ENCODE results near the gene NEUROD6. TPM values are rescaled to one million over a fixed set of nuclear protein-coding genes. Genes with fewer than 3 reads are reported as not detected.

The NEUROD6 gene
- not detected for total RNA-seq

- Histone ChIP-seq H3K9me3 (ENCODE audit: control insufficient read depth in 3 of 3, low read length in 3 of 3) (no peaks in the 10 kb centered on the region), H3K9ac (ENCODE audit: low read depth in 1 of 3, low read length in 3 of 3) (no peak within 1 kb of the TSS), H3K4me3 (ENCODE audit: low read length in 3 of 3) (no peak within 1 kb of the TSS), H3K36me3 (ENCODE audit: control insufficient read depth in 3 of 3, insufficient read depth in 3 of 3, low read length in 3 of 3) (no peaks in the 10 kb centered on the region), H3K4me1 (ENCODE audit: control insufficient read depth in 3 of 3, insufficient read depth in 3 of 3, low read length in 3 of 3) (peaks cover 0 to 5% (median 2%) of the 10 kb centered on the region in 3 donors), H3K27me3 (ENCODE audit: control insufficient read depth in 3 of 3, insufficient read depth in 3 of 3, low read length in 3 of 3) (peaks cover 18 to 28% (median 26%) of the 10 kb centered on the region in 3 donors), H3K27ac (ENCODE audit: low read depth, low read length) (no peak within 1 kb of the TSS)
These were observed at the start of gene NEUROD6 for GRCh38 chr7:31340603-31341002. NEUROD6 (minus strand) TSS chr7:31340726; CDS start chr7:31339268, 1,458 bp downstream.

- Histone ChIP-seq H3K9me3 (ENCODE audit: control insufficient read depth in 3 of 3, low read length in 3 of 3) (no peaks in the 10 kb centered on the region), H3K4me3 (ENCODE audit: low read length in 3 of 3) (no peak overlapping the region), H3K27me3 (ENCODE audit: control insufficient read depth in 3 of 3, insufficient read depth in 3 of 3, low read length in 3 of 3) (no peaks in the 10 kb centered on the region), H3K27ac (ENCODE audit: low read depth, low read length) (no peak overlapping the region), H3K4me1 (ENCODE audit: control insufficient read depth in 3 of 3, insufficient read depth in 3 of 3, low read length in 3 of 3) (no peaks in the 10 kb centered on the region), H3K36me3 (ENCODE audit: control insufficient read depth in 3 of 3, insufficient read depth in 3 of 3, low read length in 3 of 3) (no peaks in the 10 kb centered on the region), H3K9ac (ENCODE audit: low read depth in 1 of 3, low read length in 3 of 3) (no peak overlapping the region)
These were observed 43.9 kb upstream of the NEUROD6 start for GRCh38 chr7:31384466-31384865.

DNA sequence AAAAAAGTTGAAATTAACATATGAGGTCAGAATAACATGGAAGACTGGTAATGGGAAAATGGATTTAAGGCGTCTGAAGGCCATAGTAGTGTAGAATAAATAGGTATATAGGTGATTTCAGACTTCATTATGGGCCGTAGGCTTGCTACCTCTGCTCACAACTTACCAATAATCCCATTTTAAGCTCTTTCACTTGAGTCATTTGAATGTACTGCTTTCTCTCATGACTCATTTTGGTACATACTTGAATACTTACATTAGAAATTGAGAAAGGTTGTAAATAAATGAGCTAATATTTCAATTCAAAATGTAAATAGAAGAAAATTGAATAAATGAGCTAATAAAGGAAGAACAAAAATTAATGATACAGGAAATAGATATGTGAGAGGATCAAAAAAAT lies 42.2 kb upstream of the NEUROD6 start:
- Histone ChIP-seq H3K4me3 (ENCODE audit: low read length in 3 of 3) (no peak overlapping the region), H3K27me3 (ENCODE audit: control insufficient read depth in 3 of 3, insufficient read depth in 3 of 3, low read length in 3 of 3) (no peaks in the 10 kb centered on the region), H3K4me1 (ENCODE audit: control insufficient read depth in 3 of 3, insufficient read depth in 3 of 3, low read length in 3 of 3) (no peaks in the 10 kb centered on the region), H3K9ac (ENCODE audit: low read depth in 1 of 3, low read length in 3 of 3) (no peak overlapping the region), H3K27ac (ENCODE audit: low read depth, low read length) (no peak overlapping the region), H3K9me3 (ENCODE audit: control insufficient read depth in 3 of 3, low read length in 3 of 3) (no peaks in the 10 kb centered on the region), H3K36me3 (ENCODE audit: control insufficient read depth in 3 of 3, insufficient read depth in 3 of 3, low read length in 3 of 3) (no peaks in the 10 kb centered on the region)

GRCh38 chr7:31373337-31374289 lies 33.1 kb upstream of the NEUROD6 start:
- Histone ChIP-seq H3K36me3 (ENCODE audit: control insufficient read depth in 3 of 3, insufficient read depth in 3 of 3, low read length in 3 of 3) (no peaks in the 10 kb centered on the region), H3K4me1 (ENCODE audit: control insufficient read depth in 3 of 3, insufficient read depth in 3 of 3, low read length in 3 of 3) (no peaks in the 10 kb centered on the region), H3K9me3 (ENCODE audit: control insufficient read depth in 3 of 3, low read length in 3 of 3) (no peaks in the 10 kb centered on the region), H3K4me3 (ENCODE audit: low read length in 3 of 3) (no peak overlapping the region), H3K27me3 (ENCODE audit: control insufficient read depth in 3 of 3, insufficient read depth in 3 of 3, low read length in 3 of 3) (peaks cover 0 to 12% (median 5%) of the 10 kb centered on the region in 3 donors), H3K9ac (ENCODE audit: low read depth in 1 of 3, low read length in 3 of 3) (no peak overlapping the region), H3K27ac (ENCODE audit: low read depth, low read length) (no peak overlapping the region)

GRCh38 chr7:31372231-31372959 lies 31.9 kb upstream of the NEUROD6 start:
- Histone ChIP-seq H3K27me3 (ENCODE audit: control insufficient read depth in 3 of 3, insufficient read depth in 3 of 3, low read length in 3 of 3) (peaks cover 0 to 12% (median 5%) of the 10 kb centered on the region in 3 donors), H3K27ac (ENCODE audit: low read depth, low read length) (no peak overlapping the region), H3K4me1 (ENCODE audit: control insufficient read depth in 3 of 3, insufficient read depth in 3 of 3, low read length in 3 of 3) (no peaks in the 10 kb centered on the region), H3K4me3 (ENCODE audit: low read length in 3 of 3) (no peak overlapping the region), H3K36me3 (ENCODE audit: control insufficient read depth in 3 of 3, insufficient read depth in 3 of 3, low read length in 3 of 3) (no peaks in the 10 kb centered on the region), H3K9me3 (ENCODE audit: control insufficient read depth in 3 of 3, low read length in 3 of 3) (no peaks in the 10 kb centered on the region), H3K9ac (ENCODE audit: low read depth in 1 of 3, low read length in 3 of 3) (no peak overlapping the region)

DNA sequence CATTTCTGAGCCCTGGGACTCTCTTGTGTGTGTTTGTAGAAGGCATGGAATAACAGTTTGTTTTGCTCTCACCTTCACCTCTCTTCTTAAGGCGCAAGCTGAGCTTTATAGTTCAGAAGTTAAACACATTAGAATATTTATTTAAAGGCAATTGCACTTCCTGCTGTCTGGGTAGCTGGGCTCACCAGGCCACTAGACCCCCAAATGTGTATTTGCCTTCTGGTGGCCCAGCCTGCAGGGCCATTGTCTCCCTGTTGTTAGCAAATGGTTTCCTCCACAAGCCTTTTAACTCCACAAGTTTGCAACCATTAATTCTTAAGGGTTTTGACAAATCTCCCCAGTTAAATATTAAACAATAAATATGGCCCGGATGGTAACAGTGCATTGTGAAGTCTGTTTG lies 31.1 kb upstream of the NEUROD6 start:
- Histone ChIP-seq H3K36me3 (ENCODE audit: control insufficient read depth in 3 of 3, insufficient read depth in 3 of 3, low read length in 3 of 3) (no peaks in the 10 kb centered on the region), H3K4me1 (ENCODE audit: control insufficient read depth in 3 of 3, insufficient read depth in 3 of 3, low read length in 3 of 3) (no peaks in the 10 kb centered on the region), H3K9ac (ENCODE audit: low read depth in 1 of 3, low read length in 3 of 3) (no peak overlapping the region), H3K4me3 (ENCODE audit: low read length in 3 of 3) (no peak overlapping the region), H3K9me3 (ENCODE audit: control insufficient read depth in 3 of 3, low read length in 3 of 3) (no peaks in the 10 kb centered on the region), H3K27me3 (ENCODE audit: control insufficient read depth in 3 of 3, insufficient read depth in 3 of 3, low read length in 3 of 3) (peaks cover 0 to 12% (median 5%) of the 10 kb centered on the region in 3 donors), H3K27ac (ENCODE audit: low read depth, low read length) (no peak overlapping the region)

DNA sequence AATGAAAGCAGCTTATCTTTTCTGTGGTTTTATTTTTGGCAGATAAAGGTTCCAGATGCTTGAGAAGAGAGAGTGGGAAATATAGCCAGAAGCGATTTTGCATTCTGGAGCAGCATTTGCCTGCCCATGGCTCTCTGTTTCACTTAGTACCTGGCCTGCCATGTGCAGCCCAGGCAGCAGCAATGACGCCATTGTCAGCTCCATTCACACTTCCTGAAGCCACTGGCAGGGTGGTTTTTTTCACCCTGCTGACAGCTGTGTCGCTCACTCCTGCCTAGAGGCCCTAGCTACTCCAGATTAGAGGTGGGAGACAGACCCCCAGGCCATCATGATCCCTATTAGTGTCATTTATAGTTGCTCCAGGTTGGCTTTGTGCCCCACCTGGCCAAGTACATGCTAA lies 30.1 kb upstream of the NEUROD6 start:
- Histone ChIP-seq H3K9me3 (ENCODE audit: control insufficient read depth in 3 of 3, low read length in 3 of 3) (no peaks in the 10 kb centered on the region), H3K4me1 (ENCODE audit: control insufficient read depth in 3 of 3, insufficient read depth in 3 of 3, low read length in 3 of 3) (no peaks in the 10 kb centered on the region), H3K9ac (ENCODE audit: low read depth in 1 of 3, low read length in 3 of 3) (no peak overlapping the region), H3K27ac (ENCODE audit: low read depth, low read length) (no peak overlapping the region), H3K4me3 (ENCODE audit: low read length in 3 of 3) (no peak overlapping the region), H3K36me3 (ENCODE audit: control insufficient read depth in 3 of 3, insufficient read depth in 3 of 3, low read length in 3 of 3) (no peaks in the 10 kb centered on the region), H3K27me3 (ENCODE audit: control insufficient read depth in 3 of 3, insufficient read depth in 3 of 3, low read length in 3 of 3) (peaks cover 0 to 15% (median 5%) of the 10 kb centered on the region in 3 donors)

DNA sequence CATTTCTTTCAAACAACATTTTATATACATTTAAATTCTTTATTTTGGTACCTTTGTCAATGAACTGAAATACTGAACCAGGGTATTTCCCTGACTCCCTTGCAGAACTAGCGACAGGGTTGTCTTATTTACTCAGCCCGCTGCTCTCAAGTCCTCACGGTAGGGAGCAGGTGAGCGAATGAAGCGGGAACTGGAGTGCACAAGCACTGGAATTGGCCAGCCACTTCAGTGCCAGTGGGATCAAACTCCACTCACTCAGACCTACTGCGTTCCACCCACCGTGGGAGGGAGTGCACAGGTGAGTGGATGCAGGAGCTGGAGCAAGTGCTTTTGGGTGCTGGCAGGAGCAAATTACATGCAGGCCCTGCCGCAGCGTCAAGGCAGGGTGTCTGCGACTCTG lies 28.1 kb upstream of the NEUROD6 start:
- peaks cover 0 to 15% (median 5%) of the 10 kb centered on the region in 3 donors for H3K27me3 ChIP-seq (ENCODE audit: control insufficient read depth in 3 of 3, insufficient read depth in 3 of 3, low read length in 3 of 3)
- no peaks in the 10 kb centered on the region for H3K4me1 ChIP-seq (ENCODE audit: control insufficient read depth in 3 of 3, insufficient read depth in 3 of 3, low read length in 3 of 3)
- no peak overlapping the region for H3K4me3 ChIP-seq (ENCODE audit: low read length in 3 of 3)
- H3K36me3 ChIP-seq (ENCODE audit: control insufficient read depth in 3 of 3, insufficient read depth in 3 of 3, low read length in 3 of 3), result no peaks in the 10 kb centered on the region
- H3K9me3 ChIP-seq (ENCODE audit: control insufficient read depth in 3 of 3, low read length in 3 of 3), result no peaks in the 10 kb centered on the region
- H3K9ac ChIP-seq (ENCODE audit: low read depth in 1 of 3, low read length in 3 of 3), result no peak overlapping the region
- H3K27ac ChIP-seq (ENCODE audit: low read depth, low read length), result no peak overlapping the region

GRCh38 chr7:31363496-31363895 lies 23.0 kb upstream of the NEUROD6 start:
- no peaks in the 10 kb centered on the region for H3K36me3 ChIP-seq (ENCODE audit: control insufficient read depth in 3 of 3, insufficient read depth in 3 of 3, low read length in 3 of 3)
- no peaks in the 10 kb centered on the region for H3K4me1 ChIP-seq (ENCODE audit: control insufficient read depth in 3 of 3, insufficient read depth in 3 of 3, low read length in 3 of 3)
- no peaks in the 10 kb centered on the region for H3K9me3 ChIP-seq (ENCODE audit: control insufficient read depth in 3 of 3, low read length in 3 of 3)
- H3K27me3 ChIP-seq (ENCODE audit: control insufficient read depth in 3 of 3, insufficient read depth in 3 of 3, low read length in 3 of 3), result peaks cover 0 to 5% (median 2%) of the 10 kb centered on the region in 3 donors
- H3K4me3 ChIP-seq (ENCODE audit: low read length in 3 of 3), result no peak overlapping the region
- no peak overlapping the region for H3K9ac ChIP-seq (ENCODE audit: low read depth in 1 of 3, low read length in 3 of 3)
- H3K27ac ChIP-seq (ENCODE audit: low read depth, low read length), result no peak overlapping the region

GRCh38 chr7:31363051-31363450 lies 22.5 kb upstream of the NEUROD6 start:
- Histone ChIP-seq H3K36me3 (ENCODE audit: control insufficient read depth in 3 of 3, insufficient read depth in 3 of 3, low read length in 3 of 3) (no peaks in the 10 kb centered on the region), H3K4me1 (ENCODE audit: control insufficient read depth in 3 of 3, insufficient read depth in 3 of 3, low read length in 3 of 3) (no peaks in the 10 kb centered on the region), H3K27ac (ENCODE audit: low read depth, low read length) (no peak overlapping the region), H3K4me3 (ENCODE audit: low read length in 3 of 3) (no peak overlapping the region), H3K9me3 (ENCODE audit: control insufficient read depth in 3 of 3, low read length in 3 of 3) (no peaks in the 10 kb centered on the region), H3K27me3 (ENCODE audit: control insufficient read depth in 3 of 3, insufficient read depth in 3 of 3, low read length in 3 of 3) (peaks cover 0 to 5% (median 2%) of the 10 kb centered on the region in 3 donors), H3K9ac (ENCODE audit: low read depth in 1 of 3, low read length in 3 of 3) (no peak overlapping the region)

All from skeletal muscle tissue (tissue), 4 donors.